Fibroblast of pulmonary artery (primary cell): ENCODE measurements around the gene NLGN4X.

ENCODE experiments used
- DNase-seq: peaks from one replicate; pipeline ENCODE4 v3.0.0-alpha.2; 2010; ENCODE audit warnings: low read depth
- H3K4me3 ChIP-seq: replicated peaks from 2 replicates; pipeline ENCODE4 v1.5.1; 2011; ENCODE audit warnings: low read depth, mild to moderate bottlenecking, control low read depth, low read length, moderate library complexity
- CTCF ChIP-seq: IDR thresholded peaks from 2 replicates; pipeline ENCODE4 v1.5.1; 2011; ENCODE audit warnings: mild to moderate bottlenecking, control low read depth, low read length, inconsistent platforms; ENCODE audit errors: missing control alignments

NLGN4X gene

DNA sequence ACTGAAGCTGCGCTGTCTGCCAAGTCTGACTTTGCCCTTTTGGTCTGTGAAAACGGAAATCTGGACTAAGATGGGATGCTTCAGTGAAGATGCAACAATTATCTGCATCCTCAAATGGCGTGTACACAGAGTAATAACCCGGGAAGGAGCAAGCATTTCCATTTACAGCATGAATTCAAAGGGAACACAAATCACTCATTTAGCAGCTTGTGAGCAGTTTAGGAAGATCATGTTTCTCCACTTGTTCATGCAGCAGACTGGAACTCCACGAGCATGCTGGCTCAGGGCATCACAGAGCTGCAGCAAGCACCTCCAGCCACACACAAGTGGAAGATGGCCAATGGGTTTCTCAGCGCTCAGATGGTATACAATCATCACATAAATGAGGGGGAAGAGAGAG, 175.5 kb downstream of the NLGN4X start:
- H3K4me3 ChIP-seq: no peak overlapping the region
- DNase-seq: no peak
- TF ChIP-seq CTCF: no peak

DNA sequence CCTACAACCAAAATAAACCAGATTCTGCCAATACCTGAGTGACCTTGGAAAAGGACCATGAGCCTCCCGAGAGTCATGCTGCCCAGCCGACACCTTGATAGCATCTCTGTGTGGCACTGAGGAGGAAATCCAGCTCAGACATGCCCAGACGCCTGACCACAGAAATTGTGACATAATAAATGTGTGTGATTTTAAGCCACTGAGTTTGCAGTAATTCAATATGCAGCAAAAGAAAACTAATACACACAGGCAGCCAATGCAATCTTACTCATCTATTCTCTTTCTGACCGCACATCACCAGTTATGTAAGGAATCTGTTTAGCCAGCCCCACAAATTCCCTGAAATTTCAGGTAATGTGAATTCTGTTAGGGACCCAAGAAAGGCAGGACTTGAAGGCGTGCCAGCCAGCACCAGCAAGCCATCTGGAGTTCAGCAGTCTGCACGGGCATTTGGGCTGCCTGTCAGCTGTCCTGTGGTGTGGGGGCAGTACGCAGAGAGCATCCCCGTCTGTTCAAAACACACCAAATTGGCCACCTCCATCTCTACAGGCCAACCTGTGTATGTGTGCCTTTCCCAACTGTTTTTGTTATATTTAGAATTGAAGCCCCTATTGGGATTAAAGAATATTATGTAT, 176.4 kb downstream of the NLGN4X start:
- TF ChIP-seq CTCF: no peak
- no peak for DNase-seq
- H3K4me3 ChIP-seq: no peak overlapping the region

- no peak for DNase-seq
- TF ChIP-seq CTCF: no peak
- H3K4me3 ChIP-seq: no peak overlapping the region
Observed at GRCh38 chrX:6049132-6049531, 179.5 kb downstream of the NLGN4X start.

DNA sequence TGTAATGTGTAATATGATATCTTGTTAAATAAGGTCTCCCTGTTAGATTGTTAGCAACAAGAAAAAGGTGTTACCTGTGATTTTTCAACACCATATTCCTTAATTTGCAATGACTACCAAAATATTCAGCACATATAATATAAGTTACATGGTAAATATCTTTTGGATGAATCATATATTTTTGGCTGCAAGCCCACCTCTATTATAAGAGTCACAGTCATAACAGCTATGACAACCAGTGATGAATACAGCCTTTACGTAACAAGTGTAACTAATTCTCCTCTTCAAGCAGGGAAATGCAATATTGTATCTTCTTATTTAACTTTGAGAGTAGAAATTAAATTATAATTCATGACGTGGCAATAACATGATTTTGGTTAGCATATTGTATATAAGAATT, 187.0 kb downstream of the NLGN4X start:
- no peak overlapping the region for H3K4me3 ChIP-seq
- peak; percentile 0 for DNase-seq
- no peak for TF ChIP-seq CTCF

DNA sequence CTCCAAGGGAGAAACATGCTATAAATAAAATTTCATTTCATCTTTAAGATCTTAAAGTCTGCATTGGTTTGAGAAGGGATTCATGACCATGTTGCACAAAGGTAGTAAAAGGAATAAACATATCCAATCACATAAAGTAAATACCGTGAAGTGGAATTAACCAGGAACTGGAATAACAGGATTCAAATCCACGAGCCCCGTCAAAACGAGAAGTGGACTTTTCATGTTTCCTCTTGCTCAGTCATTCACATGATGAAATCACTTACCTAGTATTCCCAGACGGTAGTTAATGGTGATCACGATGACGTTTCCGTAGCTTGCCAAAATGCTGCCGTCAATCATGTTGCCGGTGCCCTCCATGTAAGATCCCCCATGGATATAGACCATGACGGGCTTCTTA, 199.7 kb downstream of the NLGN4X start:
- no peak overlapping the region for H3K4me3 ChIP-seq
- no peak for TF ChIP-seq CTCF
- no peak for DNase-seq

GRCh38 chrX:6026980-6027379, 201.7 kb downstream of the NLGN4X start:
- H3K4me3 ChIP-seq: no peak overlapping the region
- TF ChIP-seq CTCF: no peak
- DNase-seq: no peak

DNA sequence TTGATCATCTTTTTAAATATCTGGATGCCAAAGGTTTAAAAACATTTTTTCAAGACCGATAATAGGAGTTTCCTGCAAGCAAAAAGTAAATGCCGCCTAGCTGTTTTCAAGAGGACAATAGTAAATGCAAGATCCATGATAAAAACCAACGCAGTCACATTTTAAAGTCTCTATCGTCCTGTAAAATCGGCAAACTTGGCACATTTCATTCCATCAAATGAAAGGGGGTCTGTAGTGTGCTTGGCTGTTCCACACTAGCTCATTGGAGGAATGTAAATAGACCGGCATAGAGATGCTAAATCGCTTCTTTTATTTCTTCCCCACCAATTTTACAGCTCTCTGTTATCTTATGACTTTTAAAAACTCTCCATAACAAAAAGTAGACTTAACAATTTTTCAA, 202.2 kb downstream of the NLGN4X start:
- TF ChIP-seq CTCF: no peak
- no peak for DNase-seq
- H3K4me3 ChIP-seq: no peak overlapping the region
